ENCODE measurements around the gene CAPRIN1. TPM values are rescaled to one million over a fixed set of nuclear protein-coding genes. Genes with fewer than 3 reads are reported as not detected.

CAPRIN1 gene
- polyA plus RNA-seq, 1 donor (not counting 4 experiments of a cell fraction or from before 2014, with no cell fraction given) = 207 TPM

DNA sequence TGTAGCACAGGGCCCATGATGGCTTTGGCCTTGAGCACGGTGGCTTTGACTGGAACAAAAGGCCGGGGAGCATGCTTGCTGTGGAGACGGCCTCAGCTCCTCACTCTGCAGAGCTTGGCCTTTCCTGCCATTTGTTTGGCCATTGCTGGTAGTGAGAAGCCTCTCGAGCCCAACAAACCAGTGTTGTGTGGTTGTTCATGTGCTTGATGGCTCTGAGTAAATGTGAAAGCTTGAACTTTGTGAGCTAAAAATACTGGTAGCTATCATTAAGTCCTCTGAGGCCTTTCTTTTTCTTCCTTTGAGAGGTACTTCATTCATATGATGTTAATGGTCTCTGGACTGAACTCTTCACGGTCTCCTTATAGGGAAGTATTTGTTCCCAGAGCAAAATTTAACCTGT, 93.5 kb downstream of the CAPRIN1 start:
- no peak overlapping the region for H3K27ac ChIP-seq (ENCODE audit: control insufficient read depth, insufficient read depth, low read length)
- no peak overlapping the region for H2AFZ ChIP-seq (ENCODE audit: control insufficient read depth, low read length)
- no peak overlapping the region for H3K4me3 ChIP-seq (ENCODE audit: control insufficient read depth in 2 of 3, extremely low read depth in 1 of 3, insufficient read depth in 2 of 3, low read depth in 1 of 3, low read length in 3 of 3)
- no peaks in the 10 kb centered on the region for H3K4me1 ChIP-seq (ENCODE audit: control insufficient read depth, extremely low read depth, insufficient read depth, low read length)
- dilution Hi-C loops (cut with MboI; ENCODE audit: extremely low pct_ligation_motif_present, low sequenced_read_pairs) = no loop called here
- FAIRE-seq = no peak
- no peaks in the 10 kb centered on the region for H3K9me1 ChIP-seq (ENCODE audit: control insufficient read depth, extremely low read depth, insufficient read depth, low read length)
- no peak overlapping the region for H3K9ac ChIP-seq (ENCODE audit: control insufficient read depth, extremely low read depth, insufficient read depth, low read length)
- no peaks in the 10 kb centered on the region for H3K79me2 ChIP-seq (ENCODE audit: control insufficient read depth, insufficient read depth, low read length)
- no peaks in the 10 kb centered on the region for H4K20me1 ChIP-seq (ENCODE audit: control insufficient read depth, extremely low read depth, insufficient read depth, low read length)
- no peaks in the 10 kb centered on the region for H3K27me3 ChIP-seq (ENCODE audit: control insufficient read depth, extremely low read depth, insufficient read depth, low read length)
- TF ChIP-seq EZH2 (IDR thresholded peaks at IDR 0.05; ENCODE audit: low read length) = no peak
- TF ChIP-seq, protein P1, sequence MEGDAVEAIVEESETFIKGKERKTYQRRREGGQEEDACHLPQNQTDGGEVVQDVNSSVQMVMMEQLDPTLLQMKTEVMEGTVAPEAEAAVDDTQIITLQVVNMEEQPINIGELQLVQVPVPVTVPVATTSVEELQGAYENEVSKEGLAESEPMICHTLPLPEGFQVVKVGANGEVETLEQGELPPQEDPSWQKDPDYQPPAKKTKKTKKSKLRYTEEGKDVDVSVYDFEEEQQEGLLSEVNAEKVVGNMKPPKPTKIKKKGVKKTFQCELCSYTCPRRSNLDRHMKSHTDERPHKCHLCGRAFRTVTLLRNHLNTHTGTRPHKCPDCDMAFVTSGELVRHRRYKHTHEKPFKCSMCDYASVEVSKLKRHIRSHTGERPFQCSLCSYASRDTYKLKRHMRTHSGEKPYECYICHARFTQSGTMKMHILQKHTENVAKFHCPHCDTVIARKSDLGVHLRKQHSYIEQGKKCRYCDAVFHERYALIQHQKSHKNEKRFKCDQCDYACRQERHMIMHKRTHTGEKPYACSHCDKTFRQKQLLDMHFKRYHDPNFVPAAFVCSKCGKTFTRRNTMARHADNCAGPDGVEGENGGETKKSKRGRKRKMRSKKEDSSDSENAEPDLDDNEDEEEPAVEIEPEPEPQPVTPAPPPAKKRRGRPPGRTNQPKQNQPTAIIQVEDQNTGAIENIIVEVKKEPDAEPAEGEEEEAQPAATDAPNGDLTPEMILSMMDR (optimal IDR thresholded peaks at IDR 0.05 in 1 of 3, IDR thresholded peaks at IDR 0.05 in 1 of 3, conservative IDR thresholded peaks at IDR 0.05 in 1 of 3; ENCODE audit: extremely low read depth in 1 of 3, insufficient read depth in 2 of 3, low read length in 3 of 3) = no peak
- H3K36me3 ChIP-seq (ENCODE audit: control insufficient read depth in 2 of 2, extremely low read depth in 1 of 2, insufficient read depth in 2 of 2, low read length in 2 of 2) = peaks cover 57 to 76% of the 10 kb centered on the region in 2 experiments
- no peak overlapping the region for H3K4me2 ChIP-seq (ENCODE audit: control insufficient read depth, extremely low read depth, insufficient read depth, low read depth, low read length)
- no peak for DNase-seq (ENCODE audit: low read depth, low spot score)
- no peaks in the 10 kb centered on the region for H3K9me3 ChIP-seq (ENCODE audit: control insufficient read depth, low read depth, low read length)

DNA sequence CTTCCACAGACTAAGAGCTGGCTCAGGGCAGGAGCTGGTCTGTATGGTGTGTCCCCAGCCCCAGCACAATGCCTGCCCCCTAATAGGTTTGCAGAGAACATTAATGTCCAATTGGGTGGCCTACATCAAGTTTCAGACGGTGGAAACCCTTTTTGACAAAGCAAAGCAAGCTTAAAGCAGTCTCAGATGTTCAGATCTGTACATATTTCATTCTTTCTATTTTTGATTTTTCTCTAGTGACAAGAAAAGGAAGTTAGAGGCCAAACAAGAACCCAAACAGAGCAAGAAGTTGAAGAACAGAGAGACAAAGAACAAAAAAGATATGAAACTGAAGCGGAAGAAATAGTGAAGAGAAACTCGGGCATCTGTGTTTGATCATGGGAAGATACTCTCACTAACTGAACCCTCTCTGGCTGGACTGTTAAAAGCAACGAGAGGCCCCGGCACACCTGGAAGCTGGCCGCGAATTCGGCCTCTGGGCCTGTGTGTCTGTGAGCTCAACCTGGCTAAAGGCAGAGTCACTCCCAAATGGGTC, 94.4 kb downstream of the CAPRIN1 start:
- no peak overlapping the region for H3K9ac ChIP-seq (ENCODE audit: control insufficient read depth, extremely low read depth, insufficient read depth, low read length)
- no peaks in the 10 kb centered on the region for H3K79me2 ChIP-seq (ENCODE audit: control insufficient read depth, insufficient read depth, low read length)
- H3K4me1 ChIP-seq (ENCODE audit: control insufficient read depth, extremely low read depth, insufficient read depth, low read length) = no peaks in the 10 kb centered on the region
- no peak overlapping the region for H3K4me3 ChIP-seq (ENCODE audit: control insufficient read depth in 2 of 3, extremely low read depth in 1 of 3, insufficient read depth in 2 of 3, low read depth in 1 of 3, low read length in 3 of 3)
- H4K20me1 ChIP-seq (ENCODE audit: control insufficient read depth, extremely low read depth, insufficient read depth, low read length) = no peaks in the 10 kb centered on the region
- DNase-seq (ENCODE audit: low read depth, low spot score) = no peak
- H3K27me3 ChIP-seq (ENCODE audit: control insufficient read depth, extremely low read depth, insufficient read depth, low read length) = no peaks in the 10 kb centered on the region
- H2AFZ ChIP-seq (ENCODE audit: control insufficient read depth, low read length) = no peak overlapping the region
- peaks cover 53 to 69% of the 10 kb centered on the region in 2 experiments for H3K36me3 ChIP-seq (ENCODE audit: control insufficient read depth in 2 of 2, extremely low read depth in 1 of 2, insufficient read depth in 2 of 2, low read length in 2 of 2)
- no peak overlapping the region for H3K27ac ChIP-seq (ENCODE audit: control insufficient read depth, insufficient read depth, low read length)
- H3K4me2 ChIP-seq (ENCODE audit: control insufficient read depth, extremely low read depth, insufficient read depth, low read depth, low read length) = no peak overlapping the region
- TF ChIP-seq, protein P1 (optimal IDR thresholded peaks at IDR 0.05 in 1 of 3, IDR thresholded peaks at IDR 0.05 in 1 of 3, conservative IDR thresholded peaks at IDR 0.05 in 1 of 3; ENCODE audit: extremely low read depth in 1 of 3, insufficient read depth in 2 of 3, low read length in 3 of 3) = no peak
- TF ChIP-seq EZH2 (IDR thresholded peaks at IDR 0.05; ENCODE audit: low read length) = no peak
- no peaks in the 10 kb centered on the region for H3K9me1 ChIP-seq (ENCODE audit: control insufficient read depth, extremely low read depth, insufficient read depth, low read length)
- dilution Hi-C loops (cut with MboI; ENCODE audit: extremely low pct_ligation_motif_present, low sequenced_read_pairs) = no loop called here
- no peaks in the 10 kb centered on the region for H3K9me3 ChIP-seq (ENCODE audit: control insufficient read depth, low read depth, low read length)
- FAIRE-seq = no peak
